ENCODE measurements around the gene SEPTIN12. TPM values are rescaled to one million over a fixed set of nuclear protein-coding genes. Genes with fewer than 3 reads are reported as not detected.

Gene SEPTIN12
- total and polyA plus RNA-seq, 2 experiments from 2014 or later = not detected

- Histone ChIP-seq H3K9me2 (replicated peaks; ENCODE audit: insufficient read depth) (no peaks in the 10 kb centered on the region), H3K27ac (no peak overlapping the region), H3K9me3 (ENCODE audit: low read depth) (no peaks in the 10 kb centered on the region), H3K36me3 (replicated peaks; ENCODE audit: insufficient read depth, low read depth) (no peaks in the 10 kb centered on the region), H4K20me1 (ENCODE audit: insufficient read depth, poor library complexity, severe bottlenecking) (peaks cover 7% of the 10 kb centered on the region), H3K27me3 (no peaks in the 10 kb centered on the region), H3K4me3 (no peak overlapping the region), H3K4me1 (ENCODE audit: insufficient read depth) (no peaks in the 10 kb centered on the region), H3K79me2 (peaks cover 22% of the 10 kb centered on the region), H3K4me2 (no peak overlapping the region), H2AFZ (no peak overlapping the region)
- no peak for DNase-seq (ENCODE audit: low spot score)
- TF ChIP-seq EZH2phosphoT487 (IDR thresholded peaks at IDR 0.05; ENCODE audit: low read depth, severe bottlenecking, unreplicated experiment) = no peak
- TF ChIP-seq CTCF (IDR thresholded peaks at IDR 0.05; ENCODE audit: poor library complexity) = no peak
- TF ChIP-seq EZH2 (IDR thresholded peaks at IDR 0.05; ENCODE audit: borderline replicate concordance) = no peak
- 92% methylated on average over 6 of the region's 6 CpGs for WGBS (ENCODE audit: low lambda C conversion rate, missing lambda C conversion rate)
These were observed 44.7 kb upstream of the SEPTIN12 start for GRCh38 chr16:4832698-4833343.

DNA sequence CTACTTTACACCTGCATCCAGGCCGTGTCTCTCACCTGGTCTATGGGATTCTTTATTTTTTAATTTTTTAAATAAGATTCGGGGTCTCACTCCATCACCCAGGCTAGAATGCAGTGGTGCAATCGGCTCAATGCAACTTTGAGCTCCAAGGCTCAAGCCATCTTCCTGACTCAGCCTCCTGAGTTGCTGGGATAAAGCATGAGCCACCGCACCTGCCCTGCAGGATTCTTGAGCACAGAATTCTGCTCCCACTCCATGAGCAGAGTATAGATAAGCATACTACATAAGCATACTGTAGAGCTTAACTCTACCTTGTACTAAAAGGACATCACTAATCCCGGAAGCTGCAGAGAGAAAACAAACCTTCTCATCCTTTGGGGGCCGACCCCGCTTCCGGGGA, 43.5 kb upstream of the SEPTIN12 start:
- no peak overlapping the region for H3K4me3 ChIP-seq
- H3K27ac ChIP-seq = no peak overlapping the region
- no peaks in the 10 kb centered on the region for H3K9me3 ChIP-seq (ENCODE audit: low read depth)
- DNase-seq (ENCODE audit: low spot score) = no peak
- H4K20me1 ChIP-seq (ENCODE audit: insufficient read depth, poor library complexity, severe bottlenecking) = peaks cover 7% of the 10 kb centered on the region
- H3K4me2 ChIP-seq = no peak overlapping the region
- WGBS (ENCODE audit: low lambda C conversion rate, missing lambda C conversion rate) = 98% methylated on average over 8 of the region's 8 CpGs
- H3K27me3 ChIP-seq = no peaks in the 10 kb centered on the region
- no peak overlapping the region for H2AFZ ChIP-seq
- peaks cover 3% of the 10 kb centered on the region for H3K36me3 ChIP-seq (replicated peaks; ENCODE audit: insufficient read depth, low read depth)
- no peaks in the 10 kb centered on the region for H3K9me2 ChIP-seq (replicated peaks; ENCODE audit: insufficient read depth)
- no peaks in the 10 kb centered on the region for H3K4me1 ChIP-seq (ENCODE audit: insufficient read depth)
- TF ChIP-seq EZH2phosphoT487 (IDR thresholded peaks at IDR 0.05; ENCODE audit: low read depth, severe bottlenecking, unreplicated experiment) (no peak), CTCF (IDR thresholded peaks at IDR 0.05; ENCODE audit: poor library complexity) (no peak), EZH2 (IDR thresholded peaks at IDR 0.05; ENCODE audit: borderline replicate concordance) (no peak)
- peaks cover 19% of the 10 kb centered on the region for H3K79me2 ChIP-seq

- Histone ChIP-seq H3K36me3 (replicated peaks; ENCODE audit: insufficient read depth, low read depth) (peaks cover 3% of the 10 kb centered on the region), H3K4me2 (no peak overlapping the region), H2AFZ (no peak overlapping the region), H3K27ac (no peak overlapping the region), H3K27me3 (no peaks in the 10 kb centered on the region), H3K4me1 (ENCODE audit: insufficient read depth) (no peaks in the 10 kb centered on the region), H3K9me2 (replicated peaks; ENCODE audit: insufficient read depth) (no peaks in the 10 kb centered on the region), H3K79me2 (peaks cover 7% of the 10 kb centered on the region), H4K20me1 (ENCODE audit: insufficient read depth, poor library complexity, severe bottlenecking) (peaks cover 7% of the 10 kb centered on the region), H3K9me3 (ENCODE audit: low read depth) (no peaks in the 10 kb centered on the region), H3K4me3 (no peak overlapping the region)
- no peak for TF ChIP-seq CTCF (IDR thresholded peaks at IDR 0.05; ENCODE audit: poor library complexity)
- 94% methylated on average over 7 of the region's 7 CpGs for WGBS (ENCODE audit: low lambda C conversion rate, missing lambda C conversion rate)
- no peak for DNase-seq (ENCODE audit: low spot score)
These were observed 42.3 kb upstream of the SEPTIN12 start for GRCh38 chr16:4830408-4830807.

All from hepatocyte (in vitro differentiated cells).